ENCODE data around the gene TRIM38.

DNA sequence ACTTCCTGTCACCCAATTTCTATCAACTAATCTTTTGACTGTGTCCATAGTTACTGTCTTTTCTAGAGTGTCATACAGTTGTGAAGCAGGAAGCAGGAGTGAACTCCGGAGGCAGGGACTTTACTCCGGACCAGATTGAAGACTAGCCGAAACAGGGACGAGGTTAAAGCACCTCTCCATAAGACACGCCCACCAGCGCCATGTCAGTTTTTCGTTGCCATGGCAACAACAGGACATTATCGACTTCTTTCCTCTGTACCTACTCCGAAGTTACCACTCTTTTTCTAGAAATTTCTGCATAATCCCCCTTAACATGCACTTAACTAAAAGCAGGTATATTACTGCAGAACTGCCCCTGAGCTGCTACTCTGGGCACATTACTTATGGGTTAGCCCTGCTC lies 25.2 kb downstream of the TRIM38 start:
- no peak for TF ChIP-seq CTCF (IDR thresholded peaks at IDR 0.05)
- no peak for TF ChIP-seq POLR2A (IDR thresholded peaks at IDR 0.05)
